Measurements from ENCODE around the gene YBEY. TPM values are rescaled to one million over a fixed set of nuclear protein-coding genes. Genes with fewer than 3 reads are reported as not detected.
A peak's percentile ranks its signal among the peaks of the same experiment; 100 is the strongest.

YBEY gene
- total RNA-seq, 2 donors from 2014 or later, result 19.6 to 23.3 TPM

GRCh38 chr21:46322351-46323226, 36.4 kb downstream of the YBEY start:
- Mint-ChIP-seq H3K27me3 (ENCODE audit: insufficient read depth) (no peaks in the 10 kb centered on the region), H3K27ac (peak overlapping the region; percentile 96), H3K4me1 (peaks cover 37% of the 10 kb centered on the region), H3K36me3 (ENCODE audit: low read depth) (peaks cover 22% of the 10 kb centered on the region), H3K4me3 (peak overlapping the region; percentile 95), H3K9me3 (no peaks in the 10 kb centered on the region)
- Histone ChIP-seq H3K27ac (ENCODE audit: low read depth, low read length) (peak overlapping the region; percentile 83), H3K9me3 (ENCODE audit: control insufficient read depth, low read length) (no peaks in the 10 kb centered on the region), H3K4me3 (ENCODE audit: low read length) (peak overlapping the region; percentile 96), H3K36me3 (ENCODE audit: control insufficient read depth, insufficient read depth, low read length) (peaks cover 4% of the 10 kb centered on the region), H3K27me3 (ENCODE audit: control insufficient read depth, insufficient read depth, low read length, poor library complexity, severe bottlenecking) (no peaks in the 10 kb centered on the region), H3K9ac (ENCODE audit: extremely low read depth, low read length, poor library complexity, severe bottlenecking) (peak overlapping the region; percentile 92), H3K4me1 (ENCODE audit: control insufficient read depth, insufficient read depth, low read length) (no peaks in the 10 kb centered on the region)
- TF ChIP-seq CTCF (conservative IDR thresholded peaks at IDR 0.05), result no peak
- peak; percentile 58 for DNase-seq
- 5% methylated on average over 28 to 50 of the region's 50 CpGs for WGBS, 2 experiments (ENCODE audit: insufficient coverage in 1 of 2, insufficient read length in 1 of 2)

GRCh38 chr21:46323227-46323709, 37.1 kb downstream of the YBEY start:
- H3K27me3 ChIP-seq (ENCODE audit: control insufficient read depth, insufficient read depth, low read length, poor library complexity, severe bottlenecking), result no peaks in the 10 kb centered on the region
- no peaks in the 10 kb centered on the region for H3K9me3 Mint-ChIP-seq
- H3K27ac Mint-ChIP-seq, result peak overlapping the region; percentile 96
- peaks cover 11% of the 10 kb centered on the region for H3K36me3 ChIP-seq (ENCODE audit: control insufficient read depth, insufficient read depth, low read length)
- H3K36me3 Mint-ChIP-seq (ENCODE audit: low read depth), result peaks cover 27% of the 10 kb centered on the region
- H3K4me1 Mint-ChIP-seq, result peaks cover 35% of the 10 kb centered on the region
- no peaks in the 10 kb centered on the region for H3K9me3 ChIP-seq (ENCODE audit: control insufficient read depth, low read length)
- peak overlapping the region; percentile 95 for H3K4me3 Mint-ChIP-seq
- no peaks in the 10 kb centered on the region for H3K4me1 ChIP-seq (ENCODE audit: control insufficient read depth, insufficient read depth, low read length)
- H3K27ac ChIP-seq (ENCODE audit: low read depth, low read length), result peak overlapping the region; percentile 83
- TF ChIP-seq CTCF (conservative IDR thresholded peaks at IDR 0.05), result no peak
- peak overlapping the region; percentile 92 for H3K9ac ChIP-seq (ENCODE audit: extremely low read depth, low read length, poor library complexity, severe bottlenecking)
- peak overlapping the region; percentile 96 for H3K4me3 ChIP-seq (ENCODE audit: low read length)
- 0% methylated on average over 11 to 34 of the region's 34 CpGs for WGBS, 2 experiments (ENCODE audit: insufficient coverage in 1 of 2, insufficient read length in 1 of 2)
- DNase-seq, result peak; percentile 47
- H3K27me3 Mint-ChIP-seq (ENCODE audit: insufficient read depth), result no peaks in the 10 kb centered on the region

- Histone ChIP-seq H3K4me3 (ENCODE audit: low read length) (peak within 1 kb of the TSS; percentile 96), H3K9ac (ENCODE audit: extremely low read depth, low read length, poor library complexity, severe bottlenecking) (peak within 1 kb of the TSS; percentile 92), H3K9me3 (ENCODE audit: control insufficient read depth, low read length) (no peaks in the 10 kb centered on the region), H3K36me3 (ENCODE audit: control insufficient read depth, insufficient read depth, low read length) (peaks cover 17% of the 10 kb centered on the region), H3K27me3 (ENCODE audit: control insufficient read depth, insufficient read depth, low read length, poor library complexity, severe bottlenecking) (no peaks in the 10 kb centered on the region), H3K27ac (ENCODE audit: low read depth, low read length) (peak within 1 kb of the TSS; percentile 94), H3K4me1 (ENCODE audit: control insufficient read depth, insufficient read depth, low read length) (no peaks in the 10 kb centered on the region)
- Mint-ChIP-seq H3K27me3 (ENCODE audit: insufficient read depth) (no peaks in the 10 kb centered on the region), H3K9me3 (no peaks in the 10 kb centered on the region), H3K4me1 (peaks cover 30% of the 10 kb centered on the region), H3K4me3 (peak within 1 kb of the TSS; percentile 95), H3K27ac (peak within 1 kb of the TSS; percentile 98), H3K36me3 (ENCODE audit: low read depth) (peaks cover 30% of the 10 kb centered on the region)
- DNase-seq, result peak; percentile 98
- no peak for TF ChIP-seq CTCF (conservative IDR thresholded peaks at IDR 0.05)
- WGBS, 2 experiments (ENCODE audit: insufficient coverage in 1 of 2, insufficient read length in 1 of 2), result 0 to 1% methylated on average over 21 to 76 of the region's 76 CpGs
Observed at GRCh38 chr21:46323710-46324389, 37.7 kb downstream of the YBEY start, which contains the start of the genes C21orf58 and PCNT. Gene C21orf58, minus strand, starts transcription at chr21:46323870. Its CDS starts 1,132 bp downstream, at chr21:46322738. Gene PCNT, plus strand, starts transcription at chr21:46324156. Its CDS starts 73 bp downstream, at chr21:46324229.

Data from endodermal cell (in vitro differentiated cells).